Measurements from ENCODE around the gene MINDY4. TPM values are rescaled to one million over a fixed set of nuclear protein-coding genes. Genes with fewer than 3 reads are reported as not detected.

Gene MINDY4
- total RNA-seq, 2 donors from 2014 or later, result 7.5 to 8.6 TPM

DNA sequence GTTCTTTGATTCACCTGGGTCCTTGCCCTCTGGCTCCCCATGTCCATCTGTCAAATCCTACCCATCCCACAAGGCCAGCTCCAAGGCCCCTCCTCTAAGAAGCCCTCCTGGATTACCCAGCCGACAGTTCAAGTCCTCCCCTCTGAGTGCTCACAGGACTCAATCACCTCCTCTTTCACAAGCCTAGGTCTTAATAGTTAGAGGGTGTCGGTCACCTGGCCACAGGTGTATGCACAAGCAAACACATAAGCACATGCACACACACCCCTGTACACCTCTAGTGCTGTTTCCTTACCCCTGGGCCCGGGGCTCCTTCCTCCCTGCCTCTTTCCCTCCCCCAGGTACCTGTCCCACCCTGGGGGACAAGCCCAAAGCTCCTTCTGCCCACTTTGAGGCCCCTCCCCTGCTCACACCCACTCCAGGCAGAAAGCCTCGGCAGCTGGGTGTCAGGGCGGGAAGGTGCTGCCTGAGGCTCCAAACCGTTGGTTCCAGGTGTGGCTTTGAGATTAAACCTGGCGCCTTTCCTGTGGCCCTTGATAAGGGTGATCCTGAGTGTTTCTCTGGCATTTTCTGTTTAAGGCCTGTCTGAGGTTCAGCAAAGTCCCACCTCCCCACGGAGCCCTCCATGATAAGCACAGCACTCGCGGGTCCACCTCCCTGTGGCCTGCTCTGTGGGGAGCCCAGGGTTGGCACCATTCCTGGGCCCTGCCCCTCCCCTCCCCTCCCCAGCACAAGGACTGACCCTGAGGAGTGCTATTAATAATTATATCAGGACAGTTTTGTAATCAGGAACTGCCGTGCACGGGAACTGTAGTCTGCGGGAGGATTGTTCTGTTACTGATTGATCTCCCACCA is 125.8 kb downstream of the MINDY4 start:
- TF ChIP-seq, protein P1, sequence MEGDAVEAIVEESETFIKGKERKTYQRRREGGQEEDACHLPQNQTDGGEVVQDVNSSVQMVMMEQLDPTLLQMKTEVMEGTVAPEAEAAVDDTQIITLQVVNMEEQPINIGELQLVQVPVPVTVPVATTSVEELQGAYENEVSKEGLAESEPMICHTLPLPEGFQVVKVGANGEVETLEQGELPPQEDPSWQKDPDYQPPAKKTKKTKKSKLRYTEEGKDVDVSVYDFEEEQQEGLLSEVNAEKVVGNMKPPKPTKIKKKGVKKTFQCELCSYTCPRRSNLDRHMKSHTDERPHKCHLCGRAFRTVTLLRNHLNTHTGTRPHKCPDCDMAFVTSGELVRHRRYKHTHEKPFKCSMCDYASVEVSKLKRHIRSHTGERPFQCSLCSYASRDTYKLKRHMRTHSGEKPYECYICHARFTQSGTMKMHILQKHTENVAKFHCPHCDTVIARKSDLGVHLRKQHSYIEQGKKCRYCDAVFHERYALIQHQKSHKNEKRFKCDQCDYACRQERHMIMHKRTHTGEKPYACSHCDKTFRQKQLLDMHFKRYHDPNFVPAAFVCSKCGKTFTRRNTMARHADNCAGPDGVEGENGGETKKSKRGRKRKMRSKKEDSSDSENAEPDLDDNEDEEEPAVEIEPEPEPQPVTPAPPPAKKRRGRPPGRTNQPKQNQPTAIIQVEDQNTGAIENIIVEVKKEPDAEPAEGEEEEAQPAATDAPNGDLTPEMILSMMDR (IDR thresholded peaks at IDR 0.05), result no peak
- TF ChIP-seq POLR2A (IDR thresholded peaks at IDR 0.05), result peak in 1 of 3 donors; percentile 14
- Histone ChIP-seq H3K27ac (peak overlapping the region; percentile 81 to 85 (median 84)), H3K4me3 (no peak overlapping the region), H3K27me3 (no peaks in the 10 kb centered on the region), H3K36me3 (replicated peaks in 1 of 2; ENCODE audit: insufficient read depth in 1 of 2, low read depth in 2 of 2) (no peaks in the 10 kb centered on the region), H3K9me3 (no peaks in the 10 kb centered on the region), H3K4me1 (peaks cover 85% of the 10 kb centered on the region)
- DNase-seq, result peak; percentile 81 to 91 (median 86)
- WGBS, 2 donors, result 8 to 12% methylated on average over 13 of the region's 13 CpGs
- intact Hi-C loops (cut with DNase I), result no loop called here
- peak; percentile 82 for ATAC-seq

DNA sequence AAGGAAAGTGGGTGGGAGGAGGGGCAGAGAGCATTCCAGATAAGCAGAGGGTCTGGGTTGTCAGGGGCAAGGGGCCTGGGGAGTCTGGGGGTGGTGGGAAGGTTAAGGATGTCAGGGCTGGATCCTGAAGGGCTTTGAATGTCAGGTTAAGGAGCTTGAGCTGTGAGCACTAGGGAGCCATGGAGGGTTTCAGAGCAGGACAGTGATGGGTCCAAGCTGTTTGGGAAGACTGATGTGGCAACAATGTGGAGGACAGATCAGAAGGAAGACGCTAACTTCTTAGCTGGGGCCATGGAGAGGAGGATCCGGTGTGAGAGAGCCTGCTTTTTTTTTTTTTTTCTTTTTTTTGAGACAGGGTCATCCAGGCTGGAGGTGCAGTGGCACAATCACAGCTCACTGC is 126.6 kb downstream of the MINDY4 start:
- no peak for DNase-seq
- intact Hi-C loops (cut with DNase I), result no loop called here
- H3K27me3 ChIP-seq, result no peaks in the 10 kb centered on the region
- H3K36me3 ChIP-seq (replicated peaks in 1 of 2; ENCODE audit: insufficient read depth in 1 of 2, low read depth in 2 of 2), result no peaks in the 10 kb centered on the region
- peaks cover 79% of the 10 kb centered on the region for H3K4me1 ChIP-seq
- no peak for ATAC-seq
- no peaks in the 10 kb centered on the region for H3K9me3 ChIP-seq
- WGBS, 2 donors, result 69% methylated on average over 2 of the region's 2 CpGs
- TF ChIP-seq, protein P1 (IDR thresholded peaks at IDR 0.05), result no peak
- no peak overlapping the region for H3K4me3 ChIP-seq
- peak overlapping the region; percentile 81 to 85 (median 84) for H3K27ac ChIP-seq

DNA sequence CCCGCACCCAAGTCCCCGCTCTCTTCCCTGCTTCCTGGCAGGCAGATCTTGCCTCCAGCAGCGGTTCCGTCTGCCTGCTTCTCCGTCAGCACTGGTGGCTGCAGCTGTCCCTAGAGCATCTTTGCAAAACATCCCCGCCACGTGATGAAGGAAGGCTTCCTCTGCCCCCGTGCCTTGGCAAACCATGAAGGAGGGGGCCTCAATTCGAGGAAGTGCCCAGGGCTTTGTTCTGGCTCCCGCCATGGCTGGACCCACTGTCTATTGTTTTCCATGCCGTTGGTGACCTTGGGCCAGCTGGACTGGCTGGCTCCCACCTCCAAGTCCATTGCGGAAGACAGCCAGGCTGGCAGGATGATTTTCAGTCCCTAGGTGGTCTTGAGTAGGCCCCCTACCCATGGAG is 127.2 kb downstream of the MINDY4 start:
- DNase-seq (peak in 2 of 4 donors; percentile 46 to 63), ATAC-seq (no peak)
- Histone ChIP-seq H3K4me3 (no peak overlapping the region), H3K9me3 (no peaks in the 10 kb centered on the region), H3K27me3 (no peaks in the 10 kb centered on the region), H3K27ac (peak overlapping the region in 3 of 4 donors; percentile 81 to 85 (median 83)), H3K4me1 (peaks cover 72% of the 10 kb centered on the region), H3K36me3 (replicated peaks in 1 of 2; ENCODE audit: insufficient read depth in 1 of 2, low read depth in 2 of 2) (no peaks in the 10 kb centered on the region)
- no peak for TF ChIP-seq POLR2A (IDR thresholded peaks at IDR 0.05)
- TF ChIP-seq, protein P1 (IDR thresholded peaks at IDR 0.05), result no peak
- WGBS, 2 donors, result 45 to 54% methylated on average over 11 to 12 of the region's 12 CpGs
- intact Hi-C loops (cut with DNase I), result no loop called here

DNA sequence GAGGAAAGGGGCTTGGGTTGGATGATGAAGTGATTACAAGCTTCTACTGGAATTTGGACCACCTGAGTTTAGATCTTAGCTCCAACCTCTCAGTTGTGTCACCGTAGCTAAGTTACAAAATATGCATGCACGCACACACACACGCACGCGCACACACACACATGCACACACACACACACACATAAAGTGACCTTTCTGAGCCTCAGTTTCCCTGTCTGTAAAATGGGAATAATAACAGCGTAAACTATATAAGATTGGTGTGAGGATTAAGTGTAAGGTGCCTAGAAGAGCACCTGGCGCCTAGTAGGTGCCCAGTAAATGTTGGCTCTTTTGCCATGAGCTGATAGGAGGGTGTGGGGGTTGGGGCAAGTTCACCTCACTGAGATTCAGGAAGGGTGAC is 127.8 kb downstream of the MINDY4 start:
- H3K36me3 ChIP-seq (replicated peaks in 1 of 2; ENCODE audit: insufficient read depth in 1 of 2, low read depth in 2 of 2), result no peaks in the 10 kb centered on the region
- WGBS, 2 donors, result 92 to 99% methylated on average over 7 of the region's 7 CpGs
- H3K9me3 ChIP-seq, result no peaks in the 10 kb centered on the region
- peaks cover 66% of the 10 kb centered on the region for H3K4me1 ChIP-seq
- H3K27ac ChIP-seq, result peak overlapping the region in 3 of 4 donors; percentile 81 to 85 (median 83)
- no peak for TF ChIP-seq POLR2A (IDR thresholded peaks at IDR 0.05)
- TF ChIP-seq, protein P1 (IDR thresholded peaks at IDR 0.05), result no peak
- ATAC-seq (no peak), DNase-seq (no peak)
- intact Hi-C loops (cut with DNase I), result no loop called here
- H3K4me3 ChIP-seq, result no peak overlapping the region
- H3K27me3 ChIP-seq, result no peaks in the 10 kb centered on the region
